Stimulated activated CD4-positive, alpha-beta T cell treated with anti-CD3 and anti-CD28 coated beads, Interleukin-12 subunit alpha, Interleukin-12 subunit beta, amount 100 ng/mL, for 4 hours (primary cell): ENCODE data around the gene ELMO1.

ENCODE experiments used
- DNase-seq: peaks from one replicate; pipeline ENCODE4 v3.0.0-alpha.2; 2020

Gene ELMO1

GRCh38 chr7:37429435-37429791 lies 19.3 kb downstream of the ELMO1 start:
- DNase-seq: no peak

- no peak for DNase-seq
These were observed 19.8 kb downstream of the ELMO1 start for GRCh38 chr7:37428681-37429434.

GRCh38 chr7:37427276-37427940 lies 21.3 kb downstream of the ELMO1 start:
- no peak for DNase-seq

- DNase-seq: no peak
These were observed 23.2 kb downstream of the ELMO1 start for GRCh38 chr7:37425498-37425897.

DNA sequence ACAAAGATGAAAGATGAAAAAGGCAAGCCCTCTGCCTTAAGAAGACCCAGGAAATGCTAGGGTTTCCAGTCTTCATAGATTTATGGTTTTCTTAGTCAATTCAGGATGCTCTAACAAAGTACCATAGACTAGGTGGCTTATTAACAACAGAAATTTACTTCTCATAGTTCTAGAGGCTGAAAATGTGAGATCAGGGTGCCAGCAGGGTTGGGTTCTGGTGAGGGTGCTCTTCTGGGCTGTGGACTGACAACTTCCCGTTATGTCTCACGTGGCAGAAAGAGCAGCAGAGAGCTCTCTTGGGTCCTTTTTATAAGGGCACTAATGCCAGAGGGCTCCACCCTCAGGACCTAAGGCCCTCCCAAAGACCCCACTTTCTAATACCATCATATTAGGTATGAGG lies 23.7 kb downstream of the ELMO1 start:
- DNase-seq: no peak

GRCh38 chr7:37424521-37424920 lies 24.1 kb downstream of the ELMO1 start:
- no peak for DNase-seq

- no peak for DNase-seq
These were observed 26.7 kb downstream of the ELMO1 start for GRCh38 chr7:37421861-37422500.

GRCh38 chr7:37420946-37421695 lies 27.5 kb downstream of the ELMO1 start:
- DNase-seq: no peak

DNA sequence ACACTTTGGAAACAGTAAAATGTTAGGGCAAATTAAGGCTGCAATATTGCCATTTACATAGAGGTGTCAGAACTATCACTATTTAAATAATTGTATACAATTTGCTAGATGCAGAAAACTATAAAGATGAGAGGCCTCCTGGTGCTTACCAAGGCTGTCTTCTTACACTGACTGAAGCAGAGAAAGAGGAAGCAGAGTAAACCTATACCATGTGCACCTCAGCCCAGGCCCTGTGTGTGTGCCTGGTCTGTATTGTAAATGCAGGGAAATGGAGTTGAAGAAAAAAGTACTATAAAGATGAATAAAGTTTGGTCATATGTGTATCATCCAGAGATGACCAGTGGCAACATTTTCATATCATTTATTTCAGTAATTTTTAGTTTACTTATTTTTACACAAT lies 29.2 kb downstream of the ELMO1 start:
- no peak for DNase-seq

GRCh38 chr7:37418381-37418780 lies 30.3 kb downstream of the ELMO1 start:
- DNase-seq: no peak

DNA sequence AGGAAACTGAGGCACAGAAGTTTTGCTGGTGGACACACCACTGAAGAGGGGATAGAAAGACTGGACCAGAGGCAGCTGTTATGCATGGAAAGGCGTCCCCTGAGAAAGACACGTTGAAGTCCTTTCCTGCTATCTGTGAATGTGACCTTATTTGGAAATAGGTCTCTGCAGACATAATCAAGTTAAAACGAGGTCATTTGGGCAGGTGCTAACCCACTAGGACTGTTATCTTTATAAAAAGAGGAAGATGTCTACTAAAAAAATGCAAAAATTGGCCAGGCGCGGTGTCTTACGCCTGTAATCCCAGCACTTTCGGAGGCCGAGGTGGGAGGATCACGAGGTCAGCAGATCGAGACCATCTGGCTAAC lies 31.6 kb downstream of the ELMO1 start:
- no peak for DNase-seq

DNA sequence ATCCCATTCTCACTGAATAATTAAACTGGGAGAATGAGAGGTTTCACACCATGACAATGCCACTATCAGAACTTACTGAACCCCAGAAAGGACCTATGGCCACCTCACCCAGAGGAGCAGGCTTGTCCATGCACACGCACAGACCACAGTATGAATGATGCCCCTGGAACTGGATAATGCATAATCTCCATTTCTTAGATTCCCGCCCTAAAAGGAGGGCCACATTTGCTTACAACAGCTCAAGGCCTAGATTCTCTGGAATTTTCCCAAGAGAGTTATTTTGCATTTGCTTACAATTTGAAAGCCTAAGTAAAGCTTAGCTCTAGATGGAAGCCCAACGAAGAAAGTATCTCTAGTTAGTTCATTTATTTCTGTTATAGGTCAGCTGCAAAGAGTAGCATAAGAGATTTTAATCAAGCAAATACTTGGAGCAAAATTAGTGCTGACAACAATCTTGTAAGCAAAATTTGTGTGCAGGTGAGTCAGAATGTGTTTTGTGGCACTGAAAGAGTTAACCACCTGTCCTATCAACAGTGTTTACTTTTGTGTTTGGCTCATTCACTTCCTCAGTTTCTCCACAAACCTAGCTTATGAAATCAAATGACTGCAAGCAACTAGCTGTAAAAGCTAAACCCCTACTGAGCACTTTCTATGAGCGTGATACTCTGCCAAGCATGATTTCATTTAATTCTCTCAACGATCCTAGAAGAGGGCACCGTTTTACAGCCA lies 32.1 kb downstream of the ELMO1 start:
- DNase-seq: no peak

DNA sequence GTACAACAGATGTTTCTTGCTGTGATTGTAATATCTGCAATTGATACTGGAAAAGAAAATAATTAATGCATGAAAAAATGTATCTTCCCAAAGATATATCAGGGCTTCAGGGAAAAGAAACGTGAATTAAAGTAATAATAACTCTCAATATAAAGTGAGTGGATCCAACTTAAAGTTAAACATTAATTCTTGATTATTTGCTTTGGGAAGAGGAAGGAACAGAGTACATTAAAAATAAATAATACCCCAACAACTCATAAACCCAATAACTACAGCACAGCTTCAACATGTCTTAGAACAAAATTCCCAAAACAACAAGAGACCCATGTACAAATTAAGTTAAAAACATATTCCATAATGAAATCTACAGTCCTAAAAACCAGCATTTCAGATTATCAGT lies 33.0 kb downstream of the ELMO1 start:
- DNase-seq: no peak

DNA sequence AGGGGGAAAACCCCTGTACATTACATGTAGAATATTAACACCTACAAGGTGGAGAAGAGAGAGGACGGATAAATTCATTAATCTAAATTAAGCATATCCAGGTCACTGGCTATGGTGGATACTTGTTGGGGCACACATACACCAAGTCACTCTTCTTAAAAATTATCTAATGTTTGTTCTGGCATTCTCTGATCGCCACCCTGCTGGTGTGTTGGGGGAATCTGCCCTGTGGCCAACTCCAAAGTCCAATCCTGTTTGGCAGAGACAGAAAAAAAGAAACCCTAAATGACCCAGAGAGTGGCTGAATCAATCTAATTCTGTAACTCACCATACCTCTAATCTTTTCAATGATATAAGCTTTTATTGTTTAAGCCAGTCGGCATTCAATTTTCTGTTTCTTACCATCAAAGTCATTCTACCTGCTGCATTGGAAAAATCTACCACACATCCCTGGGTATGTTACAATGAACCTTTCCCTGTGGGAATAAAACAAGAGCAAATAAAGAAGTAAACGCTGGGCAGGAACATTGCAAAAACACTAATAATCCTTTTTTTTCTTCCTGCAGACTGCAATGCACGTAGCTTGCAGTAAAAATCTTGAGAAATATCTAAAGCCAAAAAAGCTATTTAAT lies 34.2 kb downstream of the ELMO1 start:
- no peak for DNase-seq

DNA sequence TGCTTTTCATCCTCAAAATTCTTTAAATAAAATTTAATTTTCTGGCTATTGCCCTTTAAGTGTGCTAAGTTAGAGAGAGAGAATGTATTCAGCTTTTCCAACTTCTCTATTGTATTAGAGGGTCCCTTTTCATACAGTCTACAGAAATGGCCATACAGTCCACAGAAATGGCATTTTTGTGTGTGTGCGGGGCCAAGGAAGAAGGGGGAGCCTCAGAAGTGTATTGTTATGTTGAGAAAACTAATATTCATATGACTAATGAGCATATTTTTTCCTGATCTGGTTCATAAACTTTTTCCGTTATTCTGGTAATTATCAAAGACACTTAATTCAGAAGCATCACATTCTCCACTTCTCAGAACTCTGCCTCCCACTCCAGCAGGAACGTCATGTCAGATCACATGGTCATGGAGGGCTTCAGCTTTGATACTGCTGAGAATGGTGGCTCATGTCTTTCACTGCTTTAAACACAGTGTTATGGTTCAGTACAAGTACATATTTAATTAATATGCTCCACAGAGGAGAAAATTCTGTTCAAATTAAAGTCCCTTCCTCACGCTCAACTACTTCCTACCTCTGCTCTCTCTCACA lies 37.1 kb downstream of the ELMO1 start:
- peak; percentile 41 for DNase-seq

DNA sequence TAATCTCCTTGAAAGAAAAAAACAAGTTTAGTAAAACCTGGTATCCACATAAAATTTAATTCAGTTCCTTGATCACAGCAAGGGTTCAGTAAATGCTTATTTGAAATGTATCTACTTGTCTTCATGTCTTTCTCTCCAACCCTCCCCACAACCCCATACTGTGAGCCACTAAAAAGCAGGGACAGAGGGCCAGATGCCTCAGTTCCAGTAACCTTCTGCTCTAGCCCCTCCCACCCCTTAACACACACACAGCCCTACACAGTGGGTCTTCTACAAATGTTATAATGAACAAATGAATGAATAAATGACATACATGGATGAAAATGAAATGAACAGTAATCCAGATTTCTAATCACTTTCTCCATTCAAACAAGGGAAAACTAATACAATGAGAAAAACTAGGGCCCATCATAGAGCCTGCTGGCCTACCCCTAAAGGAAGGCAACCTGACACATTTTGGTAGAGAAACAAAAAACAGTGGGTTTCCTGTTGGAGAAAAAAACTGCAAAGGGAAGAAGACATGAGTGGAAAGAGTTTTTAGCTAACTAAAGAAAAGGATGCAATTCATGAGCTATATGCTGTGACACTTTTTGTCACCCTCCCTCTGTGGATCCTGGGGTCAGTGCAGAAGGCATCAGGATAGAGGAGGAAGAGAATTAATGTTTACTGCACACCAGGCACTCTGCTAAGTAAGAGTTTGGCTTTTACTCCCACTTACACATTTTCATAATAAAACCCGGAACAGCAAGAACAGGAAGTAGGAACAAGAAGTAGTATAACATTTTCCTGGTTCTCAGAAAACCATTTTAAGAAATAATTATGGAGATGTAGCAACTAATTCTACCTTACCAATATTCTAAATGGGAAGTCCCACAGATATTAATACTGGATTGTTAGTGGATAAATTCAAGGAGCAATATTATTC lies 38.1 kb downstream of the ELMO1 start:
- no peak for DNase-seq

DNA sequence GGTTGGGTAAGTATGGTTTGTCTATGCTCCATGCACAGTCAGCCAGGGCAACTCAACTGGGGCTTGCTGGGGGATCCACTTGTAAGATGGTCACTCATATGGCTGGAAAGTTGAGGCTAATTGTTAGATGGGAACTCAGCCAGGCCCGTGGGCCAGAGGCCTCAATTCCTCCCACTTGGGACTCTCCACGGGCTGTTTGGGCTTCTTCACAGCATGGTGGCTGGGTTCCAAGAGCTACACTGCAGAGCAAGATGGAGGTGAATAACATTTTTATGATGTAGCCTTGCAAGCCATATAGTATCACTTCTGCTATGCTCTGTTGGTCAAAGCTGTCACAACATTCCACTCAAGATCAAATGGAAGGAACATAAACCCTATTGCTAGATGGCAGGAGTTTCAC lies 39.2 kb downstream of the ELMO1 start:
- DNase-seq: no peak

DNA sequence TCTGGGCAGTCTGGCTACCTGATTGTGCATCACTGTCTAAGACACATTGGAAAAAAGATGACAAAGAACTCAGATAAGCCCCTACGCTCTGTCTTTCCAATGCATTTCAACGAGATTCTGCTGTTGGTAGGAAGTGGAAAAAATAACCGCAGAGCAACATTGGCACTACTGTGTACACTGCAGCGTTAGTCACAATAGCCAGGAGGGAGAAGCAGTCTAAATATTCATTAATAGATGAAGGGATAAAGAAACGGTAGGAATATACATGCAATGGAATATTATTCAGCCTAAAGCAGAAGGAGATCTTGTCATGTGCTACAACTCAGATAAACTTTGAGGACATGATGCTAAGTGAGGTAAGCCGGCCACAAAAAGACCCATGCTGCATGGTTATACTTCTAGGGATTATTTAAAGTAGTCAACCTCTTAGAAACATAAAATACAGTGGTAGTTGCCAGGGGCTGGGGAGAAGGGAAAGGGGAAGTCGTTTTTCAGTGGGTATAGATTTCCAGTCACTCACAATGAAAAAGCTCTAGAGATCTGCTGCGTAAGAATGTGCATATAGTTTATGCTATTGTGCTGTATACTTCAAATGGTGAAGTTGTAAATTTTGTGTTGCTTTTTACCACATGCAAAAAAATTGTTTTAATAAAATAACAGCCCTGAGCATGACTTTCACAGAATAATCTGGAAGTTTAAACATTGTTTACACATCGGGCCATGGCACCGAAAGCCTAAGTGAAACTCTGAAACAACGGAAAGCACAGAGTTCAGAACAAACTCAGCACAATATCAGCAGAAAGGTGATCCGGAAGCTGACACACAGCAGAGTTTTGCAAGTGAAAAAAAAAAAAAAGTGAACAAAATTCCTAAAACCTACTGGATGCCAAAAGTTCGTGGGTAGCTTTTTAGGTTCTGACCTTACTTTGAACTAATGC lies 40.1 kb downstream of the ELMO1 start:
- DNase-seq: peak; percentile 7

DNA sequence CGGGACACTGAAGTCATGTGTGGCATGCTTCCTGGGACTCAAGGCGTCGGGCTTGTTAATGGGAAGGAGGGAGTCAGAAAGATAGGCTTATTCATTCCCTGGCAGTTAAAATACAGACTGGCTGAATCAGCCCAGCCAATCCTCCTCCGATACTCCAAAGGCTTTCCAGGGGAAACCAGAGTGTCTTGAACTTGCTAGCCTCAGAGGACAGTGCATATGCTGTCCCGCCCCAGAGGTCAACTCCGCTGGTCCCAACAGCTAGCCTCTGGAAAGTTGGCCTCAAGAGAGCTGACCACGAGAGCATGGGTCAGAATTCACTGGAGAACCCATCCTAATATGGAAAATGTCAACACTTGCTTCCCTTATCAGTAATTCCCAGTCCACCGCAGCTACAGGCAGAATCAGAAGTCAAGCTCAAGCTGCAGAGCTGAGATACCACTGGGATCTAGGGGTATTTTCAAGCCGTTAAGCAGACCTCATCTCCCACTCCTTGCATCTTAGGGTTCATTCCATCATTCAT lies 43.0 kb downstream of the ELMO1 start:
- DNase-seq: no peak
